HG03139 (cell line): ENCODE measurements around the gene COL24A1.
"Not testable (repeated sequence)": the region's sequence is repeated elsewhere in the genome, so short reads cannot be mapped to it uniquely, and the experiment has no call there.

Experiments used
- ATAC-seq: cut with Tn5 transposase; IDR thresholded peaks from one replicate; pipeline ENCODE4 v1.9.1; 2021; ENCODE audit not compliant: unreplicated experiment

Gene COL24A1

GRCh38 chr1:85998105-85998855 is 158.3 kb downstream of the COL24A1 start:
- ATAC-seq: no peak

- ATAC-seq: peak; percentile 41
These were observed 163.8 kb downstream of the COL24A1 start for GRCh38 chr1:85992791-85993190.

DNA sequence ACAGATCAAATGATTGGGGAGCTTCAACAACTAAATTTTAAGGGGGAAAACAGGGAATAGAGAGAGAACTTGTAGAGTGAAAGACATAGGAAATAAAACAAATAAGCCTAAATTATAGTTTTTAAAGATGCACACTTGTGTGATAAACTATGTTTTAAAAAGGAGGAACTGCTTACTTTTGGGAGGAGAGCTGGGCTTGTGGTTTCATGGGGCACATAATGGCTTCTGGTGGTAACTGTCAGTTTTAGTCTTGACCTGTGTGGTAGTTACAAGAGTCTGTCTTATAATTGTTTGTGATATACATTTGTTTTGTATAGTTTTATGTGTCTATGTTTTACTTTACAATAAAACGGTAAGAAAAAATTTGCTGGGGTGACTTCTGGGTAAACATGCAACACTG is 165.3 kb downstream of the COL24A1 start:
- peak; percentile 41 for ATAC-seq

DNA sequence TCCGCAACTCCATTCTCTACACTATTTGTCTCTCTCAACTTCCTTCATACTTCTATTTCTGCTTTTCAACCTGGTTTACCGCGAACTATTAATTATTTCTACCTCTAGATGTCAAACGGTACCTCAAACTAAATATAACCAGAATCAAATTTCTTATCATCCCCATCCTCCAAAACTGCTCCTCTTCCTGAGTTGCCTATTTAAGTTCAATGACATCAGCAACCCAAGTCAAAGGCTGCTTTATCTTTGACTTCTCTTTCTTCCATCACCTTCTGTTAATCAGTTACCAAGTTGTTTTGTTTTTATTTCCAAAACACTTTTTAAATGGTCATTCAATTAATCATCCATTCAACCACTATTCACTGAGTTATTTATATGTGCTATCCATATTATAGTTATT is 171.9 kb downstream of the COL24A1 start:
- ATAC-seq: no peak

DNA sequence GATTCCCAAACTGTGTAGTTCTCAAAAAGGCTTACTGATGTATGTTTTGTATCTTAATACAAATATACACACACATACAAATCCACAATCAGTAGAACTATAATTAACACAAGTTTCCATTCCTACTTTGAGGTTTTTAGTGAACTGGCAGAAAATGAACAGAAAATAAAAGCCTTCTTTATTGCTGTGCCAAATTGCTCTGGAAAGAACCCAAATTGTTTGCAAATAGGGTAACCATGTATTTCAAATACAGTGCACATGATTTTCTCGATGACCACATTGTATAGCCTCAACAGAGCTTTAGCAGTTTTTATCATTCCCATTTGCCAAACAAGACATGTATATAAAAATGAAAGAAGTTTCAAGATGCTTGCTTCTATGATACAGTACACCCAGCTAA is 173.3 kb downstream of the COL24A1 start:
- no peak for ATAC-seq

- no peak for ATAC-seq
These were observed 179.9 kb downstream of the COL24A1 start for GRCh38 chr1:85976516-85977205.

- no peak for ATAC-seq
These were observed 180.6 kb downstream of the COL24A1 start for GRCh38 chr1:85975912-85976371.

- no peak for ATAC-seq
These were observed 194.1 kb downstream of the COL24A1 start for GRCh38 chr1:85962457-85962856.

DNA sequence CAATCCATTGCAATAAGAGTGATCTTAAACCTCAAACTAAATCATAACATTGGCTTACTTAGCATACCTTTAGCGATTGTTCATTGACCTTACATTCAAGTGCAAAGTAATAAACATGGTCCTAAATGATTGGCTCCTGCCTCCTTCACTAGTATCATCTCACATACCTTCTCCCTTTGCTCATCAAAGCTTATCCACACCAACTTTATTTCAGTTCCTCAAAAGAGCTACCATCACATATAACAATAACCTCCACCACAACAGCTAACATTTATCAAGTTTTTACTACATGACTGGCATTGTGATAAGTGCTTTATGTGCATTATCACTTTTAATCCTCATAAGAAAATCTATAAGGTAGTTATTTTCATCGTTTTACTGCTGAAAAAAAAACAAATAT is 198.8 kb downstream of the COL24A1 start:
- no peak for ATAC-seq

GRCh38 chr1:85955218-85955617 is 201.4 kb downstream of the COL24A1 start:
- ATAC-seq: not testable (repeated sequence)

DNA sequence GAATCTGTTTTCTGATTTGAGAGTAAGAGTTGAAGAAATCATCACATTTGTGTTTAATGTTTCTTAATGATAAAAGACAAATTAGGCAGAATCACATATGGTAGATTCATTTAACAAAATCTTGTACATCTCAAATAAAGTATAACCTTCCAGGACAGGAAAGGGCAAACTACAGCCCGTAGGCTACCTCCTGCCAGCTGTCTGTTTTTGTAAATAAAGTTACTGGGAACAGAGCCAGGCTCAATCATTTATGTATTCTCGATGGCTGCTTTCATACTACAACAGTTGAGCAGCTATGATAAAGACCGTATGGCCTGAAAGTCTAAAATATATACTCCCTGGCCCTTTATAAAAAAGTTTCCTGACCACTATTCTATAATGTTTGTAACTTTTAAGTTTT is 204.1 kb downstream of the COL24A1 start:
- no peak for ATAC-seq

DNA sequence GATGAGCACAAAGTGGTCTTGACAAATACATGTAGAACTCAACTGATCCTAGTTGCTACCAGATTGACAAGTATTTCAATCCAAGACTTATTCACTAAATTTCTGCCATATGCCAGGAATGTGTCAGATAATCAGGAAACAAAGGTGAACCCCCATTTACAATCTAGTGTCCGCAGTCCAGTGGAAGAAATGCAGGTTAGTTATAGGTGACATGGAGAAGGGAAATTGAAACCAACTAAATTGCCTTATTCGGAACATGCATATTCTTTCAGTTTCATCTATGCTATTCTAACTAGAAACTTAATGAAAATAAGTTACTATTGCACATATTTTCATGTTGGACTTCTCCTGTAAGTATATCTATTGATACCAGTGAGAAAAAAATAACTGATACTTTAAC is 209.4 kb downstream of the COL24A1 start:
- no peak for ATAC-seq

DNA sequence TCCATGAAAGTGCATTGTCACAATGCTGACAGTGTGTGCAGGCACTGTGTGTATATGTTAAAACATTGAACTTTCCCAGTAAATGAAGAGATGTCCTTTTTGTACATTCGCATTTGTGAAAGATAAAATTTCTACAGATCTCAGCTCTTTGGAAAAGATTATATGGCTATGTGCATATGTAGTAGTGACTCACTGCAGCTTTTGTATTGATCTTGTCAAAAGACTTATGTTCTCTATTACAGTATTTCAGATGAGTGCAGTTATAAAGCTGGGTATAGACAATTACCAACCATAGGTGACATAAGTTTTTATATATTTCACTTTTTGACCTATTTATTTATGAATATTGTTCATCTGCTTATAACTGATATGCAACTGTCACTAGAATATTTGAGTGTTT is 212.6 kb downstream of the COL24A1 start:
- ATAC-seq: no peak

- ATAC-seq: no peak
These were observed 213.0 kb downstream of the COL24A1 start for GRCh38 chr1:85943526-85943925.

- no peak for ATAC-seq
These were observed 215.8 kb downstream of the COL24A1 start for GRCh38 chr1:85940656-85941306.

DNA sequence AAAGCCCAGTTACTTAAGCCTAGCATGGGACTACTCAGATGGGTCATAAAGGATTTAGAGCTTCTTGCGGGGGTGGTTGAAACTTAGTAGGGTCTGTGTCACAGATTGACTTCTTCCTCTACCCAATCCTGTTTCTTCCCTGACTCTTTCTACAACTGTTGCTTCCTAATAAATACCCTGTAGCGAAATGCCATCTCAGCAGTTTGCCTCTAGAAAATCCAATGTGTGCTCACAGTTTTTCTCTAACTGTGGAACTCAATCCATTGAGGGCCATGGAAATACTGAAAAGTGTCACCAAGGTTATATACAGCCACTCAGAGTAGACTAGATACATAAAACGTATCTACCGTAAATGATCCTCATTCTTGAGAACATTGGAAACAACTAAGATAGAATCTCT is 217.7 kb downstream of the COL24A1 start:
- ATAC-seq: no peak

DNA sequence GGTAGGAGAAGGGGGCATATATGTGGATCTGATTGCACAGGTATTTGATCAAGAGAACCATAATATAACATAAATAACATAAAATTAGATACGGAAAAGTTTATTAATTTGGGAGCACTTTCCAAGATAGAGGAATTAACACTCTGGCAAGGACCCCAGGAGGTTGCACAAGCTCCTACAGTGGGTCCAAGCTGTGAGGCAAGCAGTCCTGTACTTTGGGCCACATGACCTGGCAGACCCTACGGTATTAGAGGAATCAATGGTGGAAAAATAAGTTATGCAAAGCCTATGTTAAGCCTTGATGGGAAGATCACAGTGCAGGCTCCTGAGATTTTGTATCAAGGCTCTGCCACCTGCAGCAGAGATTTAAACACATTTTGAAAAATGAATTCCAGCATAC is 220.1 kb downstream of the COL24A1 start:
- ATAC-seq: no peak

GRCh38 chr1:85936057-85936456 is 220.5 kb downstream of the COL24A1 start:
- no peak for ATAC-seq

DNA sequence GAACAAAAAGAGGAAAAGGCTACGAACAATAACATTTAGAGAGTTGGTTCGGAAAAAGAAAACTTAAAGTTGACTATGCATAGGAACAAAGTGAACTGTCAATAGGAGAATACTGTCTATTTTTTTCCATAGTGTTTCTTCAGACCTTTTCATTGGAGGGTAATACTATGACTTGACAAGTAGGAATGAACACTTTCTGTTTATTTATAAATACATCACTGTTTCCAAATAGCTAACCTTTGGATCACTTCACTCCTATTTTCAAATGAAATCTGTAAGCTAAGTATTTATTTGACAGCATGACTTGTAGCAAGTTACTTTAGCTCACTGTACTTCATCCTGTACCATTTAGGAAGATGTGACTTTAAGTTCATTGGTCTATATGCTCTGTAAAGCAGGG is 221.3 kb downstream of the COL24A1 start:
- ATAC-seq: no peak

GRCh38 chr1:85934516-85934915 is 222.1 kb downstream of the COL24A1 start:
- no peak for ATAC-seq

GRCh38 chr1:85933961-85934360 is 222.6 kb downstream of the COL24A1 start:
- ATAC-seq: no peak

- no peak for ATAC-seq
These were observed 244.8 kb downstream of the COL24A1 start for GRCh38 chr1:85911742-85912141.
